Panc1 (cell line): Measurements from ENCODE around the gene GRIK5. TPM values are rescaled to one million over a fixed set of nuclear protein-coding genes. Genes with fewer than 3 reads are reported as not detected.
"Not testable (repeated sequence)": the region's sequence is repeated elsewhere in the genome, so short reads cannot be mapped to it uniquely, and the experiment has no call there.

Experiments used
- ATAC-seq: fragments of 200-7000 bp; cut with Tn5 transposase; 2 replicates; pipeline ENCODE4 v1.9.1; 2020; ENCODE audit warnings: mild to moderate bottlenecking, moderate library complexity
- BruUV-seq: library from RNA; stranded (reverse); fragments of 400-500 nt; replicated peaks from 2 replicates; lab custom pipeline; 2021; lab: Mats Ljungman, UMichigan
- CTCF ChIA-PET: fragments of 300-600 bp; sonication (Branson Sonifier 250); formaldehyde crosslinking; loops from one replicate; lab custom pipeline; 2022; ENCODE audit warnings: antibody characterized with exemption; lab: Charles Lee
- POLR2A ChIA-PET: fragments of 300-600 bp; sonication (Branson Sonifier 250); formaldehyde crosslinking; loops from one replicate; lab custom pipeline; 2022; ENCODE audit warnings: antibody characterized with exemption; lab: Charles Lee
- DNase-seq: peaks from one replicate; pipeline ENCODE4 v3.0.0-alpha.2; 2010; ENCODE audit warnings: low read depth, low spot score
- H3K27ac ChIP-seq: 2 replicates; pipeline ENCODE4 v1.5.1; 2011; ENCODE audit warnings: mild to moderate bottlenecking, low read length, inconsistent platforms
- H3K27me3 ChIP-seq: fragments of 200-500 bp; sonication (Bioruptor generic); 2 replicates; pipeline ENCODE4 v1.6.0; 2014; ENCODE audit warnings: low read length, inconsistent platforms; ENCODE audit not compliant: control insufficient read depth, insufficient read depth
- H3K36me3 ChIP-seq: fragments of 200-500 bp; sonication (Bioruptor generic); 2 replicates; pipeline ENCODE4 v1.5.1; 2014; ENCODE audit warnings: inconsistent platforms, mild to moderate bottlenecking, low read length, moderate library complexity; ENCODE audit not compliant: control insufficient read depth, insufficient read depth
- H3K4me1 ChIP-seq: 2 replicates; pipeline ENCODE4 v1.5.1; 2011; ENCODE audit warnings: inconsistent platforms, mild to moderate bottlenecking, low read length, moderate library complexity; ENCODE audit not compliant: control insufficient read depth, insufficient read depth
- H3K4me3 ChIP-seq, 2 experiments: 2 replicates each; pipeline ENCODE4 v1.5.1; 2011 to 2012; ENCODE audit warnings: low read depth in 2 of 2, low read length in 2 of 2, mild to moderate bottlenecking in 2 of 2, inconsistent platforms in 1 of 2, moderate library complexity in 1 of 2
- H3K9me3 ChIP-seq: fragments of 200-500 bp; sonication (Bioruptor generic); 2 replicates; pipeline ENCODE4 v1.5.1; 2014; ENCODE audit warnings: low read depth, mild to moderate bottlenecking, inconsistent platforms, low read length, moderate library complexity; ENCODE audit not compliant: control insufficient read depth, insufficient read depth
- CTCF ChIP-seq: fragments of 450-650 bp; IDR thresholded peaks from 2 replicates; pipeline ENCODE4 v1.5.1; 2017; ENCODE audit warnings: mild to moderate bottlenecking
- POLR2AphosphoS5 ChIP-seq: IDR thresholded peaks from 2 replicates; pipeline ENCODE4 v1.6.1; 2012; ENCODE audit warnings: mild to moderate bottlenecking, low read depth, low read length, moderate library complexity
- REST ChIP-seq, 2 experiments: IDR thresholded peaks; 2 replicates each; pipeline ENCODE4 v1.6.1; 2011 to 2012; ENCODE audit warnings: low read depth in 2 of 2, control low read depth in 1 of 2, low read length in 1 of 2, mild to moderate bottlenecking in 1 of 2, moderate library complexity in 1 of 2; ENCODE audit not compliant: insufficient read depth in 1 of 2
- SIN3A ChIP-seq: IDR thresholded peaks from 2 replicates; pipeline ENCODE4 v1.6.1; 2012; ENCODE audit warnings: low read depth, mild to moderate bottlenecking, low read length, moderate library complexity, borderline replicate concordance; ENCODE audit not compliant: insufficient read depth
- TCF7L2 ChIP-seq: IDR thresholded peaks from 2 replicates; pipeline ENCODE4 v1.6.1; 2011; ENCODE audit warnings: mild to moderate bottlenecking, low read depth, low read length, inconsistent platforms
- in situ Hi-C: cut with HindIII; loops from 2 replicates; pipeline ENCODE4 v1.10.0; 2016; ENCODE audit warnings: low sequenced_read_pairs, low pct_unique_long_range_greater_than_20kb
- intact Hi-C: fragments of 100-400 bp; cut with micrococcal nuclease; formaldehyde crosslinking; loops from one replicate; pipeline ENCODE4 v1.10.0; 2022; ENCODE audit not compliant: unreplicated experiment
- total RNA-seq: library from RNA; stranded (reverse); gene quantifications from one replicate; pipeline ENCODE4 v1.2.1, GENCODE V29; 2021; ENCODE audit not compliant: unreplicated experiment

GRIK5 gene
- total RNA-seq, 1 experiment from 2014 or later, result 0.62 TPM

- intact Hi-C loops, result no loop called here
Observed at GRCh38 chr19:42017040-42017439, 53.0 kb downstream of the GRIK5 start.

GRCh38 chr19:42012747-42013146 is 57.3 kb downstream of the GRIK5 start:
- intact Hi-C loops, H3K36me3 ChIP-seq, ATAC-seq, H3K27me3 ChIP-seq, H3K27ac ChIP-seq, H3K9me3 ChIP-seq, POLR2A ChIA-PET, H3K4me1 ChIP-seq, BruUV-seq, DNase-seq, in situ Hi-C loops, H3K4me3 ChIP-seq: not testable (repeated sequence)
- CTCF ChIA-PET, result interaction anchor here (1.2 kb wide), 1 partner anchor 22 kb away, joined by 4 read pairs; no protein-coding TSS in a partner anchor

More at GRCh38 chr19:42017040-42017439, 53.0 kb downstream of the GRIK5 start:
- Histone ChIP-seq H3K9me3 (no peaks in the 10 kb centered on the region), H3K4me3 (no peak overlapping the region), H3K27ac (no peak overlapping the region), H3K36me3 (no peaks in the 10 kb centered on the region), H3K27me3 (no peaks in the 10 kb centered on the region), H3K4me1 (no peaks in the 10 kb centered on the region)
- in situ Hi-C loops, result no loop called here
- ATAC-seq (no peak), DNase-seq (no peak)
- ChIA-PET CTCF (interaction anchor here (0.6 kb wide), 1 partner anchor 129 kb away, joined by 15 read pairs; no protein-coding TSS in a partner anchor), POLR2A (no interaction called here)
- BruUV-seq, result no TSS peak
- TF ChIP-seq REST (IDR thresholded peaks at IDR 0.05; ENCODE audit: insufficient read depth in 1 of 2, low read depth in 2 of 2, low read length in 1 of 2) (no peak), SIN3A (no peak), CTCF (no peak), TCF7L2 (no peak), POLR2AphosphoS5 (no peak)

GRCh38 chr19:42010245-42011126 is 59.5 kb downstream of the GRIK5 start:
- TF ChIP-seq REST (IDR thresholded peaks at IDR 0.05; ENCODE audit: insufficient read depth in 1 of 2, low read depth in 2 of 2, low read length in 1 of 2), result no peak
- no peak for TF ChIP-seq POLR2AphosphoS5
- no peak for TF ChIP-seq CTCF
- no peak for TF ChIP-seq TCF7L2
- TF ChIP-seq SIN3A, result no peak
- in situ Hi-C loops, result no loop called here
- H3K36me3 ChIP-seq, result no peaks in the 10 kb centered on the region
- H3K9me3 ChIP-seq, result no peaks in the 10 kb centered on the region
- H3K4me3 ChIP-seq, result no peak overlapping the region
- ATAC-seq (no peak), DNase-seq (no peak)
- POLR2A ChIA-PET, result no interaction called here
- peak overlapping the region; percentile 65; the same call in 1 of the 2 replicates for H3K27ac ChIP-seq
- BruUV-seq, result no TSS peak
- CTCF ChIA-PET, result no interaction called here
- H3K27me3 ChIP-seq, result no peaks in the 10 kb centered on the region
- H3K4me1 ChIP-seq, result no peaks in the 10 kb centered on the region; the same call in 1 of the 2 replicates
- intact Hi-C loops, result no loop called here
